ENCODE data around the gene CHAT.

The CHAT gene

GRCh38 chr10:49594594-49594993 lies 19.2 kb upstream of the CHAT start:
- H4K91ac ChIP-seq (ENCODE audit: low read depth, low read length, poor library complexity): no peak overlapping the region
- peaks cover 0 to 6% (median 2%) of the 10 kb centered on the region in 3 experiments for H3K27me3 ChIP-seq (ENCODE audit: control insufficient read depth in 3 of 3, insufficient read depth in 3 of 3, low read depth in 1 of 3, low read length in 3 of 3)
- H2BK120ac ChIP-seq (ENCODE audit: low read depth, low read length): no peak overlapping the region
- H4K8ac ChIP-seq (ENCODE audit: low read depth, low read length): no peak overlapping the region
- no peaks in the 10 kb centered on the region for H3K9me3 ChIP-seq (replicated peaks in 1 of 2; ENCODE audit: control insufficient read depth in 2 of 2, insufficient read depth in 1 of 2, low read depth in 1 of 2, low read length in 2 of 2)
- no peak overlapping the region for H3K18ac ChIP-seq (ENCODE audit: low read length)
- H2BK15ac ChIP-seq (ENCODE audit: low read length): no peak overlapping the region
- no peak overlapping the region for H3K9ac ChIP-seq (ENCODE audit: low read depth, low read length, poor library complexity)
- no CpG with 5 or more reads among the region's 6 CpGs for WGBS, 2 donors (ENCODE audit: extremely low coverage in 2 of 2, insufficient read length in 2 of 2, insufficient replicate concordance in 1 of 2)
- H2BK12ac ChIP-seq (ENCODE audit: low read length): no peak overlapping the region
- no peaks in the 10 kb centered on the region for H3K36me3 ChIP-seq (replicated peaks in 1 of 2; ENCODE audit: control insufficient read depth in 2 of 2, insufficient read depth in 2 of 2, low read length in 2 of 2)
- no peak overlapping the region for H3K27ac ChIP-seq (replicated peaks; ENCODE audit: low read length)
- H2AK5ac ChIP-seq (ENCODE audit: low read depth, low read length): no peak overlapping the region
- no peak overlapping the region for H3K4me2 ChIP-seq (ENCODE audit: insufficient read depth, low read length, poor library complexity, severe bottlenecking)
- no peak overlapping the region for H2AFZ ChIP-seq (ENCODE audit: low read length)
- H3K4me3 ChIP-seq (ENCODE audit: low read length in 2 of 2): no peak overlapping the region
- peaks cover 0 to 1% of the 10 kb centered on the region in 2 donors for H3K4me1 ChIP-seq (ENCODE audit: control insufficient read depth in 2 of 2, insufficient read depth in 1 of 2, low read depth in 1 of 2, low read length in 2 of 2)
- no peak overlapping the region for H2BK5ac ChIP-seq (ENCODE audit: low read length)
- H3K14ac ChIP-seq (ENCODE audit: low read length): no peak overlapping the region
- DNase-seq (ENCODE audit: low spot score): no peak
- no peaks in the 10 kb centered on the region for H3K79me1 ChIP-seq (ENCODE audit: low read depth, low read length)
- H3K23ac ChIP-seq (ENCODE audit: low read depth, low read length, poor library complexity): no peak overlapping the region
- H3K4ac ChIP-seq (ENCODE audit: low read length): no peak overlapping the region

- H2BK5ac ChIP-seq (ENCODE audit: low read length): no peak overlapping the region
- H2AK5ac ChIP-seq (ENCODE audit: low read depth, low read length): no peak overlapping the region
- no peak overlapping the region for H4K8ac ChIP-seq (ENCODE audit: low read depth, low read length)
- WGBS, 2 donors (ENCODE audit: extremely low coverage in 2 of 2, insufficient read length in 2 of 2, insufficient replicate concordance in 1 of 2): no CpG with 5 or more reads among the region's 10 CpGs
- peaks cover 0 to 6% (median 2%) of the 10 kb centered on the region in 3 experiments for H3K27me3 ChIP-seq (ENCODE audit: control insufficient read depth in 3 of 3, insufficient read depth in 3 of 3, low read depth in 1 of 3, low read length in 3 of 3)
- H2BK12ac ChIP-seq (ENCODE audit: low read length): no peak overlapping the region
- H3K9ac ChIP-seq (ENCODE audit: low read depth, low read length, poor library complexity): no peak overlapping the region
- H4K91ac ChIP-seq (ENCODE audit: low read depth, low read length, poor library complexity): no peak overlapping the region
- H3K27ac ChIP-seq (replicated peaks; ENCODE audit: low read length): no peak overlapping the region
- no peaks in the 10 kb centered on the region for H3K79me1 ChIP-seq (ENCODE audit: low read depth, low read length)
- no peak overlapping the region for H3K4me3 ChIP-seq (ENCODE audit: low read length in 2 of 2)
- H2AFZ ChIP-seq (ENCODE audit: low read length): no peak overlapping the region
- H2BK15ac ChIP-seq (ENCODE audit: low read length): no peak overlapping the region
- H3K4me2 ChIP-seq (ENCODE audit: insufficient read depth, low read length, poor library complexity, severe bottlenecking): no peak overlapping the region
- peaks cover 0 to 1% of the 10 kb centered on the region in 2 donors for H3K4me1 ChIP-seq (ENCODE audit: control insufficient read depth in 2 of 2, insufficient read depth in 1 of 2, low read depth in 1 of 2, low read length in 2 of 2)
- H3K36me3 ChIP-seq (replicated peaks in 1 of 2; ENCODE audit: control insufficient read depth in 2 of 2, insufficient read depth in 2 of 2, low read length in 2 of 2): no peaks in the 10 kb centered on the region
- no peak overlapping the region for H2BK120ac ChIP-seq (ENCODE audit: low read depth, low read length)
- no peak for DNase-seq (ENCODE audit: low spot score)
- no peak overlapping the region for H3K4ac ChIP-seq (ENCODE audit: low read length)
- no peak overlapping the region for H3K23ac ChIP-seq (ENCODE audit: low read depth, low read length, poor library complexity)
- no peaks in the 10 kb centered on the region for H3K9me3 ChIP-seq (replicated peaks in 1 of 2; ENCODE audit: control insufficient read depth in 2 of 2, insufficient read depth in 1 of 2, low read depth in 1 of 2, low read length in 2 of 2)
- no peak overlapping the region for H3K14ac ChIP-seq (ENCODE audit: low read length)
- H3K18ac ChIP-seq (ENCODE audit: low read length): no peak overlapping the region
Observed at GRCh38 chr10:49595003-49595712, 18.7 kb upstream of the CHAT start.

GRCh38 chr10:49595713-49596492 lies 17.9 kb upstream of the CHAT start:
- no peak overlapping the region for H3K4ac ChIP-seq (ENCODE audit: low read length)
- no peak overlapping the region for H3K4me3 ChIP-seq (ENCODE audit: low read length in 2 of 2)
- no peak overlapping the region for H2BK120ac ChIP-seq (ENCODE audit: low read depth, low read length)
- H2BK15ac ChIP-seq (ENCODE audit: low read length): no peak overlapping the region
- peaks cover 0 to 1% of the 10 kb centered on the region in 2 donors for H3K4me1 ChIP-seq (ENCODE audit: control insufficient read depth in 2 of 2, insufficient read depth in 1 of 2, low read depth in 1 of 2, low read length in 2 of 2)
- no peak overlapping the region for H3K18ac ChIP-seq (ENCODE audit: low read length)
- H2BK12ac ChIP-seq (ENCODE audit: low read length): no peak overlapping the region
- no peak overlapping the region for H3K23ac ChIP-seq (ENCODE audit: low read depth, low read length, poor library complexity)
- no peak overlapping the region for H2AK5ac ChIP-seq (ENCODE audit: low read depth, low read length)
- H4K8ac ChIP-seq (ENCODE audit: low read depth, low read length): no peak overlapping the region
- H3K9ac ChIP-seq (ENCODE audit: low read depth, low read length, poor library complexity): no peak overlapping the region
- H3K14ac ChIP-seq (ENCODE audit: low read length): no peak overlapping the region
- no peaks in the 10 kb centered on the region for H3K36me3 ChIP-seq (replicated peaks in 1 of 2; ENCODE audit: control insufficient read depth in 2 of 2, insufficient read depth in 2 of 2, low read length in 2 of 2)
- DNase-seq (ENCODE audit: low spot score): no peak
- peaks cover 0 to 6% (median 2%) of the 10 kb centered on the region in 3 experiments for H3K27me3 ChIP-seq (ENCODE audit: control insufficient read depth in 3 of 3, insufficient read depth in 3 of 3, low read depth in 1 of 3, low read length in 3 of 3)
- no peaks in the 10 kb centered on the region for H3K79me1 ChIP-seq (ENCODE audit: low read depth, low read length)
- H3K27ac ChIP-seq (replicated peaks; ENCODE audit: low read length): no peak overlapping the region
- H4K91ac ChIP-seq (ENCODE audit: low read depth, low read length, poor library complexity): no peak overlapping the region
- H2BK5ac ChIP-seq (ENCODE audit: low read length): no peak overlapping the region
- no peaks in the 10 kb centered on the region for H3K9me3 ChIP-seq (replicated peaks in 1 of 2; ENCODE audit: control insufficient read depth in 2 of 2, insufficient read depth in 1 of 2, low read depth in 1 of 2, low read length in 2 of 2)
- no peak overlapping the region for H3K4me2 ChIP-seq (ENCODE audit: insufficient read depth, low read length, poor library complexity, severe bottlenecking)
- no CpG with 5 or more reads among the region's 13 CpGs for WGBS, 2 donors (ENCODE audit: extremely low coverage in 2 of 2, insufficient read length in 2 of 2, insufficient replicate concordance in 1 of 2)
- H2AFZ ChIP-seq (ENCODE audit: low read length): no peak overlapping the region

DNA sequence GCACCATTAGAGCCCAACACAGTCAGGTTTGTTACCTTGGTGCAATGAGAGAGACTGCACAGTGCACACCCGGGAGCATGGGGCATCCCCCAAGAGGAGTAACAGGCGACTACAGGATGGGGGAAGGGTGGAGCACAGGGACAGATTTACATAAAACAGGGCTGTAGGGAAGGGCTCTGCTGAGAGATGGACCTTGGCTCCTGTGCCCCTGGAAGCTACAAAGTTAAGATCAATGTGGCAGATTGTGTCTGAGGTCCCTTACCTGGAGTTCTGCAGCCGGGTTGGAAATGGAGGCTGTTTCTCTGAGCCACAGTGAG lies 17.4 kb upstream of the CHAT start:
- Histone ChIP-seq H2AFZ (ENCODE audit: low read length) (no peak overlapping the region), H3K4me1 (ENCODE audit: control insufficient read depth in 2 of 2, insufficient read depth in 1 of 2, low read depth in 1 of 2, low read length in 2 of 2) (peaks cover 0 to 1% of the 10 kb centered on the region in 2 donors), H3K79me1 (ENCODE audit: low read depth, low read length) (no peaks in the 10 kb centered on the region), H3K27me3 (ENCODE audit: control insufficient read depth in 3 of 3, insufficient read depth in 3 of 3, low read depth in 1 of 3, low read length in 3 of 3) (peaks cover 0 to 6% (median 2%) of the 10 kb centered on the region in 3 experiments), H3K9ac (ENCODE audit: low read depth, low read length, poor library complexity) (no peak overlapping the region), H2BK15ac (ENCODE audit: low read length) (no peak overlapping the region), H4K8ac (ENCODE audit: low read depth, low read length) (no peak overlapping the region), H2BK12ac (ENCODE audit: low read length) (no peak overlapping the region), H2BK120ac (ENCODE audit: low read depth, low read length) (no peak overlapping the region), H3K9me3 (replicated peaks in 1 of 2; ENCODE audit: control insufficient read depth in 2 of 2, insufficient read depth in 1 of 2, low read depth in 1 of 2, low read length in 2 of 2) (no peaks in the 10 kb centered on the region), H3K4ac (ENCODE audit: low read length) (no peak overlapping the region), H3K23ac (ENCODE audit: low read depth, low read length, poor library complexity) (no peak overlapping the region), H3K4me3 (ENCODE audit: low read length in 2 of 2) (no peak overlapping the region), H4K91ac (ENCODE audit: low read depth, low read length, poor library complexity) (no peak overlapping the region), H3K14ac (ENCODE audit: low read length) (no peak overlapping the region), H3K36me3 (replicated peaks in 1 of 2; ENCODE audit: control insufficient read depth in 2 of 2, insufficient read depth in 2 of 2, low read length in 2 of 2) (no peaks in the 10 kb centered on the region), H3K4me2 (ENCODE audit: insufficient read depth, low read length, poor library complexity, severe bottlenecking) (no peak overlapping the region), H3K27ac (replicated peaks; ENCODE audit: low read length) (no peak overlapping the region), H3K18ac (ENCODE audit: low read length) (no peak overlapping the region), H2AK5ac (ENCODE audit: low read depth, low read length) (no peak overlapping the region), H2BK5ac (ENCODE audit: low read length) (no peak overlapping the region)
- DNase-seq (ENCODE audit: low spot score): no peak
- no CpG with 5 or more reads among the region's 3 CpGs for WGBS, 2 donors (ENCODE audit: extremely low coverage in 2 of 2, insufficient read length in 2 of 2, insufficient replicate concordance in 1 of 2)
